Activated naive CD8-positive, alpha-beta T cell treated with anti-CD3 and anti-CD28 coated beads for 36 hours (primary cell): ENCODE data around the gene ARL15. TPM values are rescaled to one million over a fixed set of nuclear protein-coding genes. Genes with fewer than 3 reads are reported as not detected.
"Not testable (repeated sequence)": the region's sequence is repeated elsewhere in the genome, so short reads cannot be mapped to it uniquely, and the experiment has no call there.

ENCODE experiments used
- DNase-seq: peaks from one replicate; pipeline ENCODE4 v3.0.0; 2021
- H3K27ac Mint-ChIP-seq: one replicate; pipeline ENCODE4 v1.8.0; 2022; ENCODE audit warnings: mild to moderate bottlenecking, moderate library complexity, mixed read lengths
- H3K27me3 Mint-ChIP-seq: one replicate; pipeline ENCODE4 v1.8.0; 2022; ENCODE audit warnings: mild to moderate bottlenecking, mixed read lengths
- H3K36me3 Mint-ChIP-seq: one replicate; pipeline ENCODE4 v1.8.0; 2021; ENCODE audit warnings: mild to moderate bottlenecking, mixed read lengths
- H3K4me1 Mint-ChIP-seq: one replicate; pipeline ENCODE4 v1.8.0; 2021; ENCODE audit warnings: mixed read lengths
- H3K4me3 Mint-ChIP-seq: one replicate; pipeline ENCODE4 v1.8.0; 2022; ENCODE audit warnings: mild to moderate bottlenecking, moderate library complexity, mixed read lengths
- H3K9me3 Mint-ChIP-seq: one replicate; pipeline ENCODE4 v1.8.0; 2022; ENCODE audit warnings: mixed read lengths
- total RNA-seq, 2 experiments: library from RNA; stranded (reverse); gene quantifications; one replicate each; pipeline ENCODE4 v1.2.3, GENCODE V29; 2021

ARL15 gene
- total RNA-seq, 2 experiments from 2014 or later, result 4.1 to 5.5 TPM

GRCh38 chr5:53878015-53878414, 432.4 kb downstream of the ARL15 start:
- Mint-ChIP-seq H3K27ac (no peak overlapping the region), H3K4me3 (no peak overlapping the region), H3K4me1 (peaks cover 5% of the 10 kb centered on the region), H3K27me3 (no peaks in the 10 kb centered on the region), H3K9me3 (peaks cover 5% of the 10 kb centered on the region), H3K36me3 (peaks cover 1% of the 10 kb centered on the region)
- DNase-seq, result no peak

GRCh38 chr5:53877243-53877642, 433.1 kb downstream of the ARL15 start:
- no peak for DNase-seq
- peaks cover 2% of the 10 kb centered on the region for H3K4me1 Mint-ChIP-seq
- H3K4me3 Mint-ChIP-seq, result no peak overlapping the region
- no peak overlapping the region for H3K27ac Mint-ChIP-seq
- no peaks in the 10 kb centered on the region for H3K27me3 Mint-ChIP-seq
- H3K9me3 Mint-ChIP-seq, result peaks cover 5% of the 10 kb centered on the region
- H3K36me3 Mint-ChIP-seq, result no peaks in the 10 kb centered on the region

- H3K9me3 Mint-ChIP-seq, result peaks cover 5% of the 10 kb centered on the region
- DNase-seq, result no peak
- H3K27me3 Mint-ChIP-seq, result no peaks in the 10 kb centered on the region
- no peak overlapping the region for H3K4me3 Mint-ChIP-seq
- H3K4me1 Mint-ChIP-seq, result no peaks in the 10 kb centered on the region
- no peak overlapping the region for H3K27ac Mint-ChIP-seq
- no peaks in the 10 kb centered on the region for H3K36me3 Mint-ChIP-seq
Observed at GRCh38 chr5:53874409-53874808, 436.0 kb downstream of the ARL15 start.

GRCh38 chr5:53873235-53873634, 437.1 kb downstream of the ARL15 start:
- H3K9me3 Mint-ChIP-seq, result peaks cover 5% of the 10 kb centered on the region
- no peaks in the 10 kb centered on the region for H3K27me3 Mint-ChIP-seq
- no peak overlapping the region for H3K27ac Mint-ChIP-seq
- no peak for DNase-seq
- no peak overlapping the region for H3K4me3 Mint-ChIP-seq
- H3K36me3 Mint-ChIP-seq, result no peaks in the 10 kb centered on the region
- H3K4me1 Mint-ChIP-seq, result no peaks in the 10 kb centered on the region

GRCh38 chr5:53871775-53872174, 438.6 kb downstream of the ARL15 start:
- Mint-ChIP-seq H3K27me3 (peaks cover 6% of the 10 kb centered on the region), H3K9me3 (peaks cover 5% of the 10 kb centered on the region), H3K36me3 (no peaks in the 10 kb centered on the region), H3K4me3 (no peak overlapping the region), H3K27ac (no peak overlapping the region), H3K4me1 (no peaks in the 10 kb centered on the region)
- no peak for DNase-seq

GRCh38 chr5:53871050-53871449, 439.3 kb downstream of the ARL15 start:
- peaks cover 13% of the 10 kb centered on the region for H3K27me3 Mint-ChIP-seq
- no peak overlapping the region for H3K27ac Mint-ChIP-seq
- no peak for DNase-seq
- no peaks in the 10 kb centered on the region for H3K36me3 Mint-ChIP-seq
- H3K4me3 Mint-ChIP-seq, result no peak overlapping the region
- H3K4me1 Mint-ChIP-seq, result no peaks in the 10 kb centered on the region
- peaks cover 5% of the 10 kb centered on the region for H3K9me3 Mint-ChIP-seq

GRCh38 chr5:53858700-53859456, 451.5 kb downstream of the ARL15 start:
- Mint-ChIP-seq H3K36me3 (no peaks in the 10 kb centered on the region), H3K4me1 (no peaks in the 10 kb centered on the region), H3K27me3 (peaks cover 17% of the 10 kb centered on the region), H3K27ac (no peak overlapping the region), H3K9me3 (peaks cover 7% of the 10 kb centered on the region), H3K4me3 (no peak overlapping the region)
- DNase-seq, result no peak

- H3K4me1 Mint-ChIP-seq, result no peaks in the 10 kb centered on the region
- no peak for DNase-seq
- peaks cover 16% of the 10 kb centered on the region for H3K9me3 Mint-ChIP-seq
- no peak overlapping the region for H3K27ac Mint-ChIP-seq
- H3K27me3 Mint-ChIP-seq, result peaks cover 17% of the 10 kb centered on the region
- H3K4me3 Mint-ChIP-seq, result no peak overlapping the region
- H3K36me3 Mint-ChIP-seq, result no peaks in the 10 kb centered on the region
Observed at GRCh38 chr5:53856506-53856905, 453.9 kb downstream of the ARL15 start.

GRCh38 chr5:53836851-53837430, 473.4 kb downstream of the ARL15 start:
- H3K9me3 Mint-ChIP-seq, result peaks cover 10% of the 10 kb centered on the region
- not testable (repeated sequence) for H3K27ac Mint-ChIP-seq, DNase-seq, H3K36me3 Mint-ChIP-seq, H3K27me3 Mint-ChIP-seq, H3K4me1 Mint-ChIP-seq, H3K4me3 Mint-ChIP-seq

GRCh38 chr5:53834500-53834899, 475.9 kb downstream of the ARL15 start:
- no peak for DNase-seq
- no peak overlapping the region for H3K27ac Mint-ChIP-seq
- H3K36me3 Mint-ChIP-seq, result no peaks in the 10 kb centered on the region
- H3K9me3 Mint-ChIP-seq, result no peaks in the 10 kb centered on the region
- H3K4me3 Mint-ChIP-seq, result no peak overlapping the region
- H3K4me1 Mint-ChIP-seq, result no peaks in the 10 kb centered on the region
- H3K27me3 Mint-ChIP-seq, result peaks cover 4% of the 10 kb centered on the region

Other genes with a start within 250 kb of the ARL15 start
- gene HSPB3, start 145.1 kb upstream of the ARL15 start, total RNA-seq, result not detected
- gene SNX18, start 207.2 kb upstream of the ARL15 start, total RNA-seq, result 1 to 10 TPM; 7.4 to 7.6 TPM